ENCODE data around the gene IWS1.
"Not testable (repeated sequence)": the region's sequence is repeated elsewhere in the genome, so short reads cannot be mapped to it uniquely, and the experiment has no call there.

Gene IWS1

DNA sequence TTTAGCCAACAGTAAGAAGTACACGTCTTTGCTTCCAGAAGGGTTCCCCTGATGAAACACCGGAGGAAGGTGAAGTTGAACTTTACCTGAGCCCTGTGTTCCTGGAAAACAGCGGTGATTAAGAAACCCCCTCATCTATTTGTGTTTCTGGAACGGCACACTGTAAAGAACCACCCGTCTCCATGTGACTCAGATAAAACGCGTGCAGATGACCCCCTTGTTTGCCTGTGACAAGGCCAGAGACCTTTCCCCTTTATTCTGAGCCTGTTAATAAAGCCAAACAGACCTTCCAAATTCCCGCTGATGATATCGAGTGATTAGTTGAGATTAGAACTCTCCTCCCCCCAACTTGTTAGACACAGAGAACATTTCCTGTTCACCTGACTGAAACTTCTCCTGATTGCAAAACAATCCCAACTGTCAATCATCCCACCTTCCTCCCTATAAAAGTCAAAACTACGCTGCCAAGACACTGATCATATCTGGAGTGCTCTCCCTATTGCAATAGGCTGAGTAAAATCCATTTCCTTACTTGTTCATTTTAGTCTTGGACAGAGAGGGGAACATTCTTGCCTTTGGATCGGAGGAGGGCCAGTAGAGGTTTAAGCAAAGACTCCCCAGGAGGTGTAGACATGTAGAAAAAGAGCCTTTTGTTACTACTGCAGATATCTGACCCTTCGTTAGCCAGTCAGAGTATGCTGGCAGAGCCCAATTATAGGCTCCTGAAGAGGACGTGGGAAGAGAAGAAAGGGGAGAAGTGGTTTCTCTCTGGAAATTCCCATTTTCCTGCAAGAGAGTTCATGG, 914 bp upstream of the IWS1 start:
- no peak for DNase-seq (ENCODE audit: low spot score)

DNA sequence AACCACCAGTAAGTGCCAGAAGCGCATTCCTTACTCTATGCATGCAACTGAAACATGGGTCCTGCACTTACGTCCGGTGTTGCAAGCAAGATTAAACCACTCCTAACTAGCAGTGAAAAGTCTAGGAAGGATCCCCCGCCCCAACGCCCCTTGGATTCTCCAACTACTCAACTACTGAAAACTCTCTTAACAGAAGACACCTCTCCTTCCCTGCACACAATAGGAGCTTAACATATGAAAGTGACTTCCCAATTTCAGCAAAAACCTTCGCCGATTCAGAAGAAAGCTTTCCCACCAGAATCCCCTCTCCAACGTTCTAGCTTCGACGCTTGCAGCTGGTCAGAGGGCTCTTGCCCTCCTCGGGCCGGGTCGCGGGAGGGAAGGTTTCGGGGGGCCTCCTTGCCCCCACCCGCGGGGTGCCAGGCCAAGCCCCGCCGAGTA, 578 bp downstream of the IWS1 start:
- DNase-seq (ENCODE audit: low spot score), result no peak

DNA sequence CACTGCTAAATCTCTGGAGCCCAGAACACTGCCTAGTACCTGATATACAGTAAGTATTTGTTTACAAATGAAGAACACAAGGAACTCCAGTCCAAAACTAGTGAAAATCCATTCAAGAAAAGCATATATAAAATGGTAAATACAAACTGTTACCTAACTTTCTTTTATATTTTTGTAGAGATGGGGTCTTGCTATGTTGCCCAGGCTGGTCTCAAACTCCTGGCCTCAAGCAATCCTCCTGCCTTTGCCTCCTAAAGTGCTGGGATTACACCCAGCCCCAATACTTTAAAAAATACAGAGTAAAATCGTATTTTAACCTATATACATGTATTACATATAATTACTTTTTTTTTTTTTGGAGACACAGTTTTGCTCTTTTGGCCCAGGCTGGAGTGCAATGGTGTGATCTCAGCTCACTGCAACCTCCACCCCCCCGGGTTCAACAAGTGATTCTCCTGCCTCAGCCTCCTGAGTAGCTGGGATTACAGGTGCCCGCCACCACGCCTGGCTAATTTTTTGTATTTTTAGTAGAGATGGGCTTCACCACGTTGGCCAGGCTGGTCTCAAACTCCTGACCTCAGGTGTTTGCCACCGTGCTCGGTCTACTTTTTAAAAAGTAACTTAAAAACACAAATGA, 2.0 kb downstream of the IWS1 start:
- DNase-seq (ENCODE audit: low spot score), result not testable (repeated sequence)

DNA sequence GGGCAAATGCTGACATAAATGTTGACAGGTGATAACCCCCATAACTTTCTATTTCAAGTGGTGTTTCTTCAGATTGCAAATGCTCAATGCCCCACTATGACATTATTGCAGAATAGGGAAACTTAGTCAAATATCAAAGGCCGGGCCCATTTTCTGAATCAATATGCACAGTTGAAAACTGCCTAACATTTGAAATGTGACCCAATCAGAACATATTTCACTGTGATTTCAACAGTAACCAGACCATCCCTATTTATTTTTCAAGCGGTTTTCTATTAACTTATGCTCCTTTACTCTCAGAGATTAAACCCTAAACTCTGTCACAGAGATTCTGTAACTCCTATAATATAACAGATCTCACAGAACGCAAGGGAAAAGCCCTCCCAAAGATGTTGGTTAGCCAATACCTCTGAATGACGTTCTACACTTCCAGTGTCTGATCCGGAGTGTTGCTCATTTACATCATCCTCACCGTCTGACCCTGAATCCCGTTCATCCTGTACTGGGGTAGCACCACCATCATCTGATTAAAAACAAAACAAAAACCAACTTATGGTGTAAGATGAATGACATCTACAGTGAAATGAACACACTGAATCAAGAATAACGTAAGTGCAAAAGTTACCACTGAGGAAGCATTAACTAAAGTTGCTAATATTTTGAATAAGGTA, 2.9 kb downstream of the IWS1 start:
- no peak for DNase-seq (ENCODE audit: low spot score)

DNA sequence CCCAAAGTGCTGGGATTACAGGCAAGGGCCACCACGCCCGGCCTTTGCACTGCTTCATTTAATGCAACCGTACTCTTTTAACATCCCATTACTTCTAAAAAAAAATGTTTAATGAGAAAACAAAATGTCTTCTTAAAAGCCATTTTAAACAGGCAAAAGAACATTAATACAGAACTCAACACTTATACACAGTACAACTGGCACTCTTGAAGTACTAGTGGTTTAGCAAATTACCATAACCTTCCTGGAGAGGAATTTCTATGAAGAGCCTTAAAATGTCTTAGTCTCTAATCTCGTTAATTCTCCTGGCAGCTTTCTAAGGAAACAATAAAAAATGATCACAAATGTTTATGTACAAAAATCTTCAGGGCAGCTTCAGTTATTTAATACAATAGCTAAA, 5.9 kb downstream of the IWS1 start:
- no peak for DNase-seq (ENCODE audit: low spot score)

DNA sequence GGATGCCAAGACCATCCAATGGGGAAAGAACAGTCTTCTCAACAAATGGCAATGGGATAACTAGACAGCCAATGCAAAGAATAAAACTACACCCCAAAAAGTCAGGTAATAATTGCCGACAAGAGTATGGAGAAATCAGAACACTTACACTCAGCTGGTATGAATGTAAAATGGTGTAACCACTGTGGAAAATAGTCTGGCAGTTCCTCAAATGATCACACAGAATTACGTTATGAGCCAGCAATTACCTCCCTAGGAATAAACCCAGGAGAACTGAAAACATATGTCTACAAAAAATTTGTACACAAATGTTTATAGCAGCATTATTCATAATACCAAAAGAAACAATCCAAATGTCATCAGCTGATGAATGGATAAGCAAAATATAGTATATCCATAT, 8.8 kb downstream of the IWS1 start:
- DNase-seq (ENCODE audit: low spot score), result no peak

DNA sequence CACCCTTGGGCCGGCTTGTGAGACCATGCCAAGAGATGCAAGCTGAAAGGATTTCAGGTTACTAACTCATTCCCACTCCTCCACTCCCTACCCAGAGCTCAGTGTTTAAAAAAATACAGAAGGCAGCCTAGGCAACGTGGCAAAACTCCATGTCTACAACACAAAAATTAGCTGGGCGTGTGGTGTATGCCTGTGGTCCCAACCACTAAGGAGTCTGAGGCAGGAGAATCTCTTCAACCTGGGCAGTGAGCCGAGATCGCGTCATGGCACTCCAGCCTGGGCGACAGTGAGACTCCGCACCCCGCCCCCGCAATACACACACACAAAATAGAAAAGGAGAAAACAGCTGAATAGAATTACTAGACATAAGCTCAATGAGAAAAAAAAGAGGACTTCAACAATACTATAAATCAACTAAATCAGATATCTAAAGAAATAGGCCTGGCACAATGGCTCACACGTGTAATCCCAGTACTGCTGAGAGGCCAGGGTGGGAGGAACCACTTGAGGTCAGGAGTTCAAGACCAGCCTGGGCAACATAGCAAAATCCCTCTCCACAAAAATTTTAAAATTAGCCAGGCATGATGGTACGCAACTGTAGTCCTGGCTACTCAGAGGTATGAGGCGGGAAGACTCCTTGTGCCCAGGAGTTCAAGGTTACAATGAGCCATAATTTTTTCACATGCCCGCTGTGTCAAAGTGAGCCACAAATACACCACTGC, 10.1 kb downstream of the IWS1 start:
- no peak for DNase-seq (ENCODE audit: low spot score)

DNA sequence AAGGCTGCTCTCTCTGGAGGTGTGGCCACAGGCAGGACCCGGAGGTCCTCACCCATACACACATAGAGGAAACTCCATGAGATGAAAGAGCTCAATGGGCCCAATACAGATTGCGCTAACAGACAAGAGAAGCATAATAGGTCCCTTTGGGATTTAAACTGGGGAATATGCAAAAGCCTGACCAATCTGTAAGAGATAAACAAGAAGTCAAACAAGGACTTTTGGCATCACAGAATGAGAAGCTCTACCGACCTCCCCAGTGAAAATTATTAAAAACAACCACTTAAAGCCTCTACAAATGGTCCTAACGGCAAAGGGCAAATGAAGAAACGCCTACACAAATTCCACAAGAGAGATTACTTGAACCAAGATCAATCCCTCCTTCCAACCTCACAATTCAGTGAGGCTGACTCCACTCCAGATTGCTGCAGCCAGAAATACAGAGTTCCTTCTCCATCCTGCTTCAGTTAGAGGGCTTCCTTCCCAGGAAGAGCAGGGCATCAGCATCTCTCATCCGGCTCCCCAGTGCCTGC, 10.8 kb downstream of the IWS1 start:
- no peak for DNase-seq (ENCODE audit: low spot score)

DNA sequence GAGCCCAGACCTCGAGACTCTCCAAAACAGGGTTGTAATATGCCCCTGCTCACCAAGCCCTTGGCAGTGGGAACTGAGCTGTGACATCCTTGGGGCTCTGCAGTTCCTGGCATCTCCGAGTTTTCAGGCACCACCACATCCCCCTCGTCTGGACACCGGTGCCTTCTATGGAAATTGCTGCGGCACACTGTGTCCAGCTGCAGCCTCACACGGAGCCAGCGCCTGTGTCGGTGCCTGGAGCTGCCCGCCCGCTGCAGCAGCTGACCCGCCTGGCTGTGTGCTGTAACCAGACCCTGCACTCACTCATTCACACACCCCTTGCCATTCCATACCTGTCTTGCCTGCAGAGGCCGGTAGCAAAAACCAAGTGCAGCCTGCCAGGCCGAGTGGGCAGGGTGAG, 11.8 kb downstream of the IWS1 start:
- DNase-seq (ENCODE audit: low spot score), result no peak

DNA sequence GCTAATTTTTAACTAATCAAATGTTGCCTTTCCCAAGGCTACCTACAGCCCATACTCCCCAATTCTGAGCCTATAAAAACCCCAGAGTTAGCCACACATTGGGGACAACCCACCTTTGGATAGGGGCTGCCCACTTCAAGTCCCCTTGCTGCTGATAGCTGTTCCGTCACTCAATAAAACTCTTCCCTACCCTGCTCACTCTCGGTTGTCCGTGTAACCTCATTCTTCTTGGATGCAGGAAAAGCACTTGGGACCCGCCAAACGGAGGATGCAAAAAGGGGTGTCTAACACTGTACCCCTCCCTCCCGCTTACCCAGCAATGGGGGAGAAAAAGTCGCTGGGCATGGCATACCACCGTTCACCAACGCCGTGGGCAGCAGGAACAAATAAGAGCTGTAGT, 12.2 kb downstream of the IWS1 start:
- DNase-seq (ENCODE audit: low spot score), result no peak

DNA sequence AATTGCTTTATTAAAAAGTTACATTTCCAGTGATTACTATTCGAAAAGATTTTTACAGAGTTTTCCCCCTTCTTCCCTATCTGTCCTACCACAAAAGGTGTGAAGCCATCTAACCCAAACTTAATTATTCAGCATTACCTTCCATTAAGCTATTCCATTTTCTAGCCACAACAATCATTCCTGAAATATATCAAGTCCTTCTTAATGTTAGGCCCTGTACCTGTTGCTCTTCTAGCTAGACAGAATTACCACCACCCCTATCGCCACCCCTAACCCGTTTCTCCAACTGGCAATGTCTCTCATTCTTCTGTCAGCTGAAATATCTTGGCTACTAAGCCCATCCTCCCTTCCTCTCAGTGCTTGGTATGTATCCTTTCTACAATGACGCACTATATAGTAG, 13.9 kb downstream of the IWS1 start:
- no peak for DNase-seq (ENCODE audit: low spot score)

DNA sequence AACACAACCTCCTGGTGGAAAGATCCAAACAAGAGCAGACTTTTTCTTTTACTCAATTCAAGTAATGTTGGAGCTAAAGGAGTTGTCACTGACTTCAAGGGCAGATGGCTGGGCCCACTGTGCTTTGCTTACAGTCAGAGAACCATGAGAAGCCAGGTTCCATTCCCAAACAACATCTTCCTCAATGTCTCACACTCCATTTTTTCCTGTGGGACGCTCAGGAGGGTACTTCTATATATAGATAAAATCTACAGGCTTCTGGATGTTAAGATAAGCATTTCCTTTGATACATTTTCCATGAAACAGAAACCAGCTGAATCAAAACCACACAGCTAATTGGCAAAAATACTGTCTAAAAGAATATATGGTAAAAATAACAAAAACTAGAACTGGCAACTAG, 14.4 kb downstream of the IWS1 start:
- DNase-seq (ENCODE audit: low spot score), result no peak

DNA sequence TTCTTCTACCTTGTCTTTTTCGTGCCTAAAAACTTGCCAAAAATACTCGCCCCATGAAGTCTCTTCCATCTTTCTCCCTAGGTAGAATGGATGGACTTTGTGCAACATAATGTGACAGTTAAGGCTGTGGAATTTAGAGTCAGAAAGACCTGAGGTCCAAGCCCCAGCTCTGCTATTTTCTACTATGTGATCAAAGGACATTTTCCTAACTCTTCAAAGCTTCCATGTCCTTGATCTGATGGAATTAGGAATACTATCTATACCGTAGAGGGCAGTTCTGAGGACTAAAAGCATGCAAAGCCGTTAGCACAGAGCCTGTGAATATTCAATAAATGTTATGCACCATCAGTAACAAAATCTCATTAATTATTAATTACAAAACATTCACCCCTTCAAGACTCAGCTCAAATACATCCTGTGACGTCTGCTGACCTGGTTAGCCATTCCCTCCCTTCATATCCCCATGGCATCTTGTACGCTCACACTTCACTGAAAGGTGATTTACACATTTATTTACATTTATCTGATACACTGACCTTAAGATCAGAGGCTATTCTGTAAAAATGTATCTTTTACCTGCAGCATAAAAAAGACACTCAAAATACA, 15.1 kb downstream of the IWS1 start:
- no peak for DNase-seq (ENCODE audit: low spot score)

DNA sequence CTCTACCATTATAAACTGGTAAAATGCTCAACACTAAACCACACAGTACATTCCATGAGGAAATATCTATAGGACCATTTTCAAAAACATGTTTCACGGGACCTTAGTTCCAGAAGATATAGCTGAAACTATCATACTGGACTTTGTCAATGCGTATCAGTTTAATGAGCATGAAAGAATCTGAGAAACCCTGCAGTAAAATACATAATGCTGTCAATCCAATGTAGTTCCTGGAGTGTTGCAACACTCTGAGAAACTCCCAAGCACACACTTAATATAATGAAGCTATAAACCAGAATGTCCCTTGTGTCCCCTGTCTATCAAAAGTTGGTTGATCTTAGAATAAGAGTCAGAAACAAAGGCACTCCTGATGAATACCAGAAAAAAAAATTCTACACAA, 16.2 kb downstream of the IWS1 start:
- no peak for DNase-seq (ENCODE audit: low spot score)

DNA sequence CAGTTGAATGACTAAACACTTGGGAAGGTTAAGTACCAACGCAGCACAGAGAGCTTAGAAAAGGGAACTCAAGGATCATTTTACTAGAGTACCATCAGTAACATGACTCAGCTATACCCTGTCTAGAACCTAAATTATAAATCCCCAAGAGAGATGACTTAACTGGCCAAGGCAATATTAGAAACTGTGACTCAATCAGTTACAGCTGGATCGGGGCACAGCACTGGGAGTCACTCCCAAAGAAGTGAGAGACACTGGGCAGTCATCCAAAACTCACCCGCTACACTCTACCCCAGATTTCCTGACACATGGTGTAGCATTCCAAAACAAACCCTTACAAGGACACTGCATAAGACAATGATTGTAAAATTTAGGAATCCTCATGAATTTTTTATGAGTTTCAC, 17.7 kb downstream of the IWS1 start:
- peak; percentile 37 for DNase-seq (ENCODE audit: low spot score)

DNA sequence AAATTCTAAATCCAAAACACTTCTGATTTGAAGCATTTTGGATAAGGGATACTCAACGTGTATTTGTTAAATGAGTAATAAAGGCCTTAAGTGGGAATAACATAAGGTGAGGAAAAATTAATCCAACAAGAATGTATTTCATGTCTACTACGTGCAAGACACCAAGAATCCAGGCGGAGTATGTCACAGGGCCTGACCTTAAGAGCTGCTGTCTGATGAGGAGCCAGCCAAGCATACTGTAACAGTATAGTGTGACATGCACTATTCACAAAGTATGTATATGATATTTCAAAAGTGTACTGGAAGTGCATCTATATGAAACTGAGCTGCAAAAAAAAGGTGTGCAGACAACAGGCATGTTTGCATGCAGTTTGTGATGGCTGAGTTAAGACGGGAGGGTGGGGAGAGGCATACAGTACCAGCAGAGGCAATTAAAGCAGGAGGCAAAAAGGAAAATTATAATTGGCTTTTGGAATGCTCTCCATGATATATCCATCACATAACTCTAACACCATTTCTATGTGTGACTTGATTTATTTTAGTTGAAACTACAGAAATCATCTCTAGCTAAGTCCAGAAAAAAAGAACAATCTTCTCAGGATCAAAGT, 18.2 kb downstream of the IWS1 start:
- no peak for DNase-seq (ENCODE audit: low spot score)

DNA sequence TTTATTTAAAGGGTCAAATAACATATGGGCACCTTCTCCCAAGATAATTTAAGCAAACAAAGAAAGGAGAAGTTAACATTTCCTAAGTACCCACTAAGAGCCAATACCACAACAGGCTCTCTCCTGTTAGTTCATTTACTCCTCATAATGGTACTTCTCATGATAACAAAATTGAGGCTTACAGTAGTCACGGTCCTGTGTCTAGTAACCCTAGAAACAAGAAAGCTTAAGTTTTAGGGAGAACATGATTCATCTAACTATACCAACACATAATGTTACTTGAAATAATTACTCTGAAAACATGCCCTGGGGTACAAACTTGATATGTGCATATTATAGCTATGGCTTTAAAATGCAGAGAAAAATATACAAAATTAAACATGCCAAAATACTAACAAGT, 19.8 kb downstream of the IWS1 start:
- DNase-seq (ENCODE audit: low spot score), result no peak

DNA sequence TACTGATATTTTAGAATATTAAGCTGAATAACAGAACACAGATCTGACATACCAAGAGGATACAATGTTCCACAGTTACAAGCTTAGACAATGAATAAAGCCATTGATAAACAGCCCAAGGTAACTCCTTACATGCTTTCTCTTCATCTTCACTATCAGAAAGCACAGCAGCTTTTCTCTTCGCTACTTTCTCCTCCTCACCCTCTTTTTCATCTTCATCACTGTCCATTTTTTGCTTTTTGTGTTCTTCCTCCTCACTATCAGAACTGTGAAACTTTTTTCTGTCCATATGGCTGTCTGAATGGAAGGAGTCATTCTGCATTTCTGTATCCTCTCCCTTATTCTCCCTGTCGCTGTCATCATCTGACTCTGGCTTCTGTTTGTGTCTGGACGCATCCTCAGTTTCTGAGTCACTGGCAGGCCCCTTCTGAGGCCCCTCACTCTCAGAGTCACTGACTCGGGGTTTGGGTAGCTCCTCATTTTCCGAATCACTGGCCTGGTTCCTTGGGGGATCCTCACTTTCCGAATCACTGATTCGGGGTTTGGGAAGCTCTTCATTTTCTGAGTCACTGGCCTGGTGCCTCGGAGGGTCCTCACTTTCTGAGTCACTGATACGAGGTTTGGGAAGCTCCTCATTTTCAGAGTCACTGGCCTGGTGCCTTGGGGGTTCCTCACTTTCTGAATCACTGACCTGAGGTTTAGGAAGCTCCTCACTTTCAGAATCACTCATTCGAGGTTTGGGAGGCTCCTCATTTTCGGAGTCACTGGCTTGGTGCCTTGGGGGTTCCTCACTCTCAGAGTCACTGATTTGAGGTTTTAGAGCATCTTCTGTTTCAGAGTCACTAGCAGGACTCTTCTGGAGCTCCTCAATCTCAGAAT, 21.5 kb downstream of the IWS1 start:
- DNase-seq (ENCODE audit: low spot score), result no peak

DNA sequence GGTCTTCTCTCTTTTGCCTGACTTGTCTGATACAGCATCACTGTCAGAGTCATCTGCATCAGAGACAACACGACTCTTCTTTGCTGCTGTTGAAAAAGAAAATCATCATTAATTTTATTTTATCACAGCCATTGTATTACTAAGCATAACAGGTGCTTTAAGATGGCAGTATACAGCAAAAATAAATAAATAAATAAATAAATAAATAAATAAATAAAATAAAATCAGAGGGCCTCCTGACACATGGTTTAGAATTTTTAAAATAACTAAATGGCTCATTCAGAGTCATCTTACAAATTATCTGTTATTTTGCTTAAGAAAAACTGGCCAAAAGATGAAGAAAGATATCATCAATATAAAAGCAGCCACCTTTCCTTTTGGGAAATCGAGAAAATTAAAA, 22.8 kb downstream of the IWS1 start:
- no peak for DNase-seq (ENCODE audit: low spot score)

DNA sequence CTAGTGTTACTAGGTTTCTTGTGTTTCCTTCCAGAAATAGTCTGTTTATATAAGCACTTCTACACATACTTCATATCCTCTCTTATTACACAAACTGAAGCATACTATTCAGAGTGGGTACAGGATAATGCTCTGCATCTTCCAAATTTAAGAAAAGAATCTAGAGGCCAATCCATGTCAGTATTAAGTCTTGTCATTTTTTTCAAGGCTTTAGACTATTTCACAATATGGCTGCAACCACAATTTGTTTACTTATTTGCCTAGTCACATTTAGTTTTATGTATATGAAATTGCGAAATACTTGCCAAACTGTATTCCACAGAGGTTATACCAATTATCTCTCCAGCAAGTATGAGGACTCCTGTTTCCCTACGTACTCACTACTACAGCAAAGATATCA, 27.9 kb downstream of the IWS1 start:
- no peak for DNase-seq (ENCODE audit: low spot score)

DNA sequence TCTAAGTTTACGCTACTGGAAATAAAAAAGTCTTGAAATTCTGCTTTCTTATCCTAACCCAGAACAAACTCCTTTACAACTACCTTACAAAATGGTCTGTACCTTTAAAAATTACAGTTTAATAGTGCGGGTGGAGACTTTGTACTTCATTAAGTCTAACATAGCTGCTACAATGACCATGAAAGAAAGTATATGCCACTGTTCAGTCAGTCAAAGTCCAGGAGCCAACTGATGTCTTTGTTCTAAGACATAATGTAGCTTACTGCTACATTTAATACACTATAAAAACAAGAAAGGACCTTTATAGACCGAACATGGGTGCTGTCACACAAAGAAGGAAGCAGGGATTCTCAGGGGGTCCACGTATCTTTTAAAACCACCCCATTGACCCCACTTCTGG, 36.0 kb downstream of the IWS1 start:
- DNase-seq (ENCODE audit: low spot score), result no peak

All from iPS-NIHi11 (cell line).